Fibroblast of skin of right biceps (primary cell): ENCODE results near the gene GPR22.

ENCODE experiments used
- DNase-seq: peaks from one replicate; pipeline ENCODE4 v3.0.0-alpha.2; 2013

The GPR22 gene

DNA sequence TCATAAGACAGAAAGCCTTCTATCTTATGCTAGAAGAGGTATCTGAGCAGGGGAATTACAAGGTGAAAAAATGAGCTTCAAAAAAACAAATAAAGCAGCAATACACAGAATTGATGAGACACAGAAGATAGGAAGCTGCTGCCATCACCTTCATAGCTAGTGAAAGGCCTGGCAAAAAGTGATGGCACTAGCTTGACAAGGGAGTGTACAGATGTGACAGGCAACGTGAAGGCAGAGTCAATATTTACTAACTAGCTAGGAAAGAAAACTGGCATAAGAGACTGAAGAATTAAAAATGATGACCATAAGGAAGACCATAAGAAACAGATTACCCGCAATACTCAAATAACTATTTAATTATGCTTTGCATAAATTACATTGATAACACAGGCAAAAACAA is 9.4 kb downstream of the GPR22 start:
- DNase-seq, result no peak

DNA sequence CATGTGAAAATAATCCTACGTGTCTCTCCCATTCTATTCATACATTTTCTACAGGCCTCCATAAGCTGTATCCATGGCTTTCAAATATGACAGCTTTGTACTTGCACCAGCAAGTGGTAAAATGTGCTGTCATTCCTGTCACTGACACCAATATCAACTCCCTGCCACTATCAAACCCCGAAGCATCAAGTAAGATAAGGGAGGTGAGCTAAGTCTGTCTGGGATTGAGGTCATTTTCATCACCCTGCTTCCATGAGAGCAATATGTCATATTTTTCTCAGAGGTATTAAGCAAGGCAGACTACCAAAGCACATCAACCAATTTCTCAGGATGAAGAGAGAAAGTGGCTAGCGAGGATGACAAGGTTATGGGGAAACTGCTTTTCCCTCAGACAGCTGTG is 11.1 kb downstream of the GPR22 start:
- DNase-seq, result no peak

DNA sequence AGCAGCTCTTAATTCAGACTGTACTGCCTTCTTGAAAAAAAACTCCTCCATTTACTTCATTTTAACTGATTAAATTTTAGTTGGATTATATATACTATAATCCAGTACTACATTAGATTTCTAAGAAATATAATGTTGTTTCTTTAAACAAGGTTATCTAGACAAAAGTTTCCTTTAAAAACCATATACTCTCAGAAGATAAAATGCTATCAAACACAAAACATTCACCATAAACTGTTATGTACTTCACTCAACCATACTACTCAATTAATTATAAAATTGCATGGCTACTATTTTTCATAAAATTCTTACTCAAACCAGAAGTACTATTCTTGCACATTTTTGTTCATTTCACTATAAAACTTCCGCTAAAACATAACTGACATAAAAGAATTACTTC is 12.7 kb downstream of the GPR22 start:
- no peak for DNase-seq

DNA sequence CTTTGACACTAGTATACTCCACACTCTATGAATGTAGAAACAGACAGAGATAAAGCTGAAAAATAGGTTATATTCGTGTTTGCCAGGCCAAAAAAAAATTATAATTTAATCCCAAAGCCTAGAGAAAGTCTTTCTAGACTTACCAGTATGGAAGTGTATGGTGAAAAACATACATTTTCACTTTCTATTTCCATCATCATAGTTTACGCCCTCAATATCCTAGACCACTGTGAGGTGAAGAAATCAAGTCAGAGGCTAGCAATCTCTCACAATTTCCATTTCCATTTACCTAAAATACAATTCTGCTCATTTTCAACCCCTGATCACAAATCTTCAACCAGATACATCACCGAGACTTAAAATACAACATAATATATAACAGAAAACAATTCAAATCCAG is 16.2 kb downstream of the GPR22 start:
- DNase-seq, result no peak

DNA sequence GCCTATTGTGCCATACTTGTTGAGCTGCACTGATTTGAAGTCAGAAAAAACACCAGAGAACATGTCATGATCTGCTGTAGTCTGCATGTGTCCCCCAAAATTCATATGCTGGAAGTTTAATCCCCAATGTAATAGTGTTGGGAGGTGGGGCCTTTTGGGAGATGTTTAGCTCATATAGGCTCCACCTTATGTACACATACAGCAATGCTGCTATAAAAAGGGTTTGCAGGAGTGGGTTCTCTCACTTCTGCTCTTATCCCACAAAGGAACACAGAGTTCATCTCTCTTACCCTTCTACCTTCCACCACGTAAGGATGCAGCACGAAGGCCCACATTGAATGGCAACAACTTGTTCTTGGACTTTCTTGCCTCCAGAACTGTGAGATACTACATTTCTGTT is 23.0 kb downstream of the GPR22 start:
- DNase-seq, result no peak

DNA sequence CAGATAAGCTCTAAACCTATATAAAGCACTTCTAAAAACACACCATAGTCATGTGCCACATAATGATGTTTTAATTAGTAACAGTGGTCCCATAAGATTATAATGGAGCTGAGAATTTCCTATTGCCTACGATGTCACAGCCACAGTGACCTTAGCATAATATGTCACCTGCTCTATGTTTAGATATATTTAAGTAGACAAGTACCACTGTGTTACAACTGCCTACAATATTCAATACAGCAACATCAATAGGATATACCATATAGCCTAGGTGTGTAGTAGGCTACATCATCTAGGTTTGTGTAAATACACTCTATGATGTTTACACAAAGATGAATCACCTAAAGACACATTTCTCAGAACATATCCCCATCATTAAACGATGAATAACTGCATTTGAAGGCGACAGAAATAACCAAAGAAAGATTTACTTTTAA is 24.5 kb downstream of the GPR22 start:
- DNase-seq, result no peak

DNA sequence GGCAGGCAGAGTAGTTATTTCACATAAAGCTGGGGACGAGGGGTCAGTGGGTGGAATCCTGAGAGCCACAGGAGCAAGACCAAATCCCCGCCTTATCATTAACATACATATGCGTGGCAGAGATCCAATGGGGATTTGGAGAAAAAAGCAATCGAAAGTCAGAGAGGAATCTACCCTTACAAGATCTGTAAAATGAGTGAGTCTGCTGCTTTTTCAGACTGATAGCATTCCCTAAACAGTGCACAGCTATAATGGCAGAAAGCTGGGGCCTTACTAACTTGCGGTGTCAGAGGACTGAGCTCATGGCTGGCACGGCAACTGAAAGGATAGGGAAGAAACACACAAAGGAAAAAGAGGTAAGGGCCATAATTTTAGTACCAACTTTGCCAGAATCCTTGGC is 25.0 kb downstream of the GPR22 start:
- DNase-seq, result no peak

DNA sequence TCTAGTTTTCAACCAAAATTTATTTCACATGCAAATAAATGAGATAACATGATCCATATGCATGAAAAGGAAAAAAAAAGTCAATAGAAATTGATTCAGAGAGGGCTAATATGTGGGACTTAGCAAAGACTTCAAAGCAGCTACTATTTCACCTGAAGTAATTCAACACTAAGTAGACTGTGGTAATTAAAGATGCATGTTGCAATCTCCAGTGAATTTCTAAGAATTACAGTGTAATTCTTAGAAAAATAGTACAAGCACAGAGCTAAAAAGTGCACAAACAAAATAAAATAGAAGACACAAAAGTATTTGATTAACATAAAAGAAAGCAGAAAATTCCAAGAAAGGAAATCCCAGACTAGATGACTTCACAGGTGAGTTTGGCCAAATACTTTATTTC is 25.7 kb downstream of the GPR22 start:
- no peak for DNase-seq

DNA sequence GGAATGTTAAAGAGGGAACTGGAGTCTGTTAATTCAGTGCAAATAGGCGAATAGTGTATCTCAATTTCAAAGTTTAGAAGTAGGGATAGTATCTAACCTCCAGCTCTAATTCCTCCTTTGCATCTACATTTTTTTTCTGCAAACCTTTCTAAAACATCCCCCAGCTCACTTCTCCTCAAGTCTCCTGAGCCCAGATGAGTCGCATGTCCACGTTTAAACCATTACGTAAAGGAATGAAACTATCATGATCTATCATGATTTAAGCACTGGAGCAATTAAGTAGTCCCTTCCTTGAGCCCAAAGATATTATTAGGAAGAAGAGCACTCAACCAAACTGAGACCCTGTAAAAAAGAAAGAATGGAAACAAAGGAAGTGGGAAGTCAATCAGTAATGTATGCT is 29.9 kb downstream of the GPR22 start:
- DNase-seq, result peak; percentile 47

DNA sequence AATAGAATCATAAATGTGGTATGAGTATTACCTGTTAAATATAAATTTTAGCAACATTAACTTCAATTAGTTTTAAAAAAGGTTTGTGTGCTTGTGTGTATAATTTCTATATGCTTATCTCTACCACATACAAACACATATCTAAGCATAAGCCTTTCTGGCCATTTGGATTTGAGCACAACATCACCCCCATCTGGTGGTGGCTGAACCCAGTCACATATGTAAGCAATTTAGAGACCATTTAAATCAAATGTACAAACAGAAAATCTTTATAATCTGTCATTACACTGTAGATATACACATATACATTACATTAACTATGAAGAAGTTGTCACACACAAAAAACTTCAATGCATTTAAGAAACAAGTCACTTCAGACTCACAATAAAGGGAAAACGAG is 31.7 kb downstream of the GPR22 start:
- DNase-seq, result peak; percentile 39

DNA sequence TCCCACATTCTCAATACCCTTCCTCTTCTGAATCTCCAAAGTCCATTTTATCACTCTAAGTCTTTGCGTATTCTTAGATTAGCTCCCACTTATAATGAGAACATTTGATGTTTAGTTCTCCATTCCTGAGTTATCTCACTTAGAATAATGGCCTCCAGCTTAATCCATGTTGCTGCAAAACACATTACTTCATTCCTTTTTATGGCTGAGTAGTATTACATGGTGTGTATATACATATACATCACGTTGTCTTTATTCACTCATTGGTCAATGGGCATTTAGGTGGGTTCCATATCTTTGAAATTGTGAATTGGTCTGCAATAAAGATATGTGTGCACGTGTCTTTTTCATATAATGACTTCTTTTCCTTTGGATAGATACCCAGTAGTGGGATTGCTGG is 32.3 kb downstream of the GPR22 start:
- DNase-seq, result no peak

DNA sequence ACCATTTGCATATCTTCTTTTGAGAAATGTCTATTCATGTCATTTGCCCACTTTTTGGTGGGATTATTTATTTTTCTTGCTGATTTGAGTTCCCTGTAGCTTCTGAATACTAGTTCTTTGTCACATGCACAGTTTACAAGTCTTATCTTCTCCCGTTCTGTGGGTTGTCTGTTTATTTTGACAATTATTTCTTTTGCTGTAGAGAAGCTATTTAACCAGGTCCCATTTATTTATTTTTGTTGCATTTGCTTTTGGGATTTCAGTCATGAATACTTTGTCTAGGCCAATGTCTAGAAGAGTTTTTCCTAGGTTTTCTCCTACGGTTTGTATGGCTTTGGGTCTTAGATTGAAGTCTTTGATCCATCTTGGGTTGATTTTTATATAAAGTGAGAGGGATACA is 32.9 kb downstream of the GPR22 start:
- no peak for DNase-seq

DNA sequence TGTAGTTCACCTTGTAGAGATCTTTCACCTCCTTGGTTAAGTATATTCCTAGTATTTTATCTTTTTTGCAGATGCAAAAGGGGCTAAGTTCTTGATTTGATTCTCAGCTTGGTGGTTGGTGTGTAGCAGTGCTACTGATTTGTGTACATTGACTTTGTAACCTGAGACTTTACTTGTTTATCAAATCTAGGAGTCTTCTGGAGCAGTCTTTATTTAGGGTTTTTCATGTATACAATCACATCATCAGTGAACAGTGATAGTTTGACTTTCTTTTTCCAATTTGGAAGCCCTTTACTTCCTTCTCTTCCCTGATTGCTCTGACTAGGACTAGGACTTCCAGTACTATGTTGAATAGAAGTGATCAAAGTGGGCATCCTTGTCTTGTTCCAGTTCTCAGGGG is 33.8 kb downstream of the GPR22 start:
- no peak for DNase-seq

DNA sequence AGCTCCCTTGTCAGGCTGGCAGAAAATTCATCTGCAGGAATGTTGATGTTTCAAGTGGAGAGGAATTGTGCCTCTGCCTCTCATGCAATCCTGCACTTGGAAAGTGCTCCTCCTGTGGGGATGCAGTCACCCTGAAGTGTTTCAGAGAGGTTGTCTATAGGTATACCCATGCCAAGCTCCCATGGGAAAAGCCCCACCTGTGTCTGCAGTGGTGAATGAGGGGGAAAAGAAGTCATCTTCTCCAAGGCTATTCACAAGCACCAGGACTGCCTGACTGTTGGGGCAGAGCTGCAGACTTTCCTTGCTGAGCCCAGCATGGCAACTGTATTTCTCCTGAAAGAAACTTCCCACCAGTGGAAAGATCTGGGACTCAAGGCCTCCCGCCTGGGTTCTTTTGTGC is 35.5 kb downstream of the GPR22 start:
- no peak for DNase-seq

DNA sequence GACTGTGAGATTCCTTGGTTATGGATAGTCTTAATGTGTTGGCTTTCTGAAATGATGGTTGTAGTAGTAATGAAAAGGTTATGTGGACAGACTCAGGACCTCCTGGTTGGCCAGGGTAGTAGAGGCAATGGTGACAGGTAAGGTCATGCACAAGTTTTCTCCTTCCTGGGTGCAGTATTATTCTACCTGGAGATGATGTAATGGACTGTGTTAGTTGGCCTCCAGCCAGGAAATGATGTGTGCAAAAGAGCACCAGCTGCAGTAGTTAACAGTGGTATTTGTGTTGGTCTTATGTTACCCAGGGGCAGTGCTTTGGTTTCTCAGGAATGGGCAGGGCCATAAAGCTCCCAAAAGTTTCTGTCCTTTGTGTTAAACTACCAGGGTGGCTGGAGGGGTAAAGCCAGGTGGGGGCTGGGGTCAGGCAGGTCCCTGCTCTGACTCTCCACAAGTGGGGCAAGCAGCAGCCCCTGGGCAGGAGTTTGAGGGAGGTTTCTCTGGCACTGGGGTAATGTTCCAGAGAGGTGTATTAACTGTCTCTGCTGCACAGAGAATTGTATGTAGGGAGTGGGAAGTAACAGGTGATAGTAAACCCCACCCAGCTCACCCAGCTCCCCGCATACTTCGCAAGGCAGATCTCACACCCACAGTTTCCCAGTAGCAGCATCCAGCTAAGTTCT is 36.3 kb downstream of the GPR22 start:
- no peak for DNase-seq

DNA sequence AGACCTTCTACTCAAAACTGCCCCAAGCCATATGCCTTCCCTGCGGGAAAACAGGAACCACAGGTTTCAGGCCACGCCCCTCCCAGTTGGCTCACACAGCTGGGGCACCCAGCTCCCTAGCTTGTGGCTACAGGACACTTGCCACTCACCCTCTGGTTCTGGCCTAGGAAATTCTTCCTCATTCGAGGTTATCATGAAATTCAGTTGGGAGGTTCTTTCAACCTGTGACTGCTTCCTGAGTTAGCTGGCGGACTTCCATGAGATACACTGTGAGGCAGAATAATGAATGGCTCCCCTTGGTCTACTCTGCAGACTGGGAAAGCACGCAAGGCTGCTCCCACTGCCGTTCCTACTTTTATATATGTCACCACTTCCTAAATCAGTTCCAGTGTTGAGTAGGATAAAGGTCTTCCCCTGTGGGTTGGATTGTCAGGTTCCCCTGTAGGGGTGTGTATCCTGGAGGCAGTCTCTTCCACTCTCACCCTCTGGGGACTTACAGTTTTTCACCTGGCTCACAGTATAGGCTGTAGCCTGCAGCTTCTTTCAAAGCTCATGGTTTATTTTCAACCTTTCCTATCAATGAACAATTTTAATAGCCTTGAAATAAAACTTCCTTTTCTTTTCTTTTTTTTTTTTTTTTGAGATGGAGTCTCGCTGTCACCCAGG is 37.0 kb downstream of the GPR22 start:
- peak; percentile 35 for DNase-seq
